H7 (cell line): ENCODE data around the gene LAMB4. TPM values are rescaled to one million over a fixed set of nuclear protein-coding genes. Genes with fewer than 3 reads are reported as not detected.

Source experiments
- DNase-seq: peaks from one replicate; pipeline ENCODE4 v3.0.0; 2012
- H3K27me3 ChIP-seq: 2 replicates; pipeline ENCODE4 v1.6.0; 2011; ENCODE audit warnings: mild to moderate bottlenecking, low read length; ENCODE audit not compliant: control insufficient read depth, insufficient read depth
- H3K36me3 ChIP-seq: replicated peaks from 2 replicates; pipeline ENCODE4 v1.5.1; 2011; ENCODE audit warnings: low read length; ENCODE audit not compliant: control insufficient read depth, insufficient read depth
- H3K4me3 ChIP-seq: 2 replicates; pipeline ENCODE4 v1.5.1; 2011; ENCODE audit warnings: low read depth, mild to moderate bottlenecking, control low read depth, low read length, moderate library complexity; ENCODE audit not compliant: insufficient read depth
- total RNA-seq: library from RNA; depleted of rRNA; stranded (reverse); fragments of >200 nt; shearing (Covaris generic); gene quantifications from 2 replicates; pipeline ENCODE4 v1.2.3, GENCODE V29; 2014

The LAMB4 gene
- total RNA-seq, 1 experiment from 2014 or later = not detected

DNA sequence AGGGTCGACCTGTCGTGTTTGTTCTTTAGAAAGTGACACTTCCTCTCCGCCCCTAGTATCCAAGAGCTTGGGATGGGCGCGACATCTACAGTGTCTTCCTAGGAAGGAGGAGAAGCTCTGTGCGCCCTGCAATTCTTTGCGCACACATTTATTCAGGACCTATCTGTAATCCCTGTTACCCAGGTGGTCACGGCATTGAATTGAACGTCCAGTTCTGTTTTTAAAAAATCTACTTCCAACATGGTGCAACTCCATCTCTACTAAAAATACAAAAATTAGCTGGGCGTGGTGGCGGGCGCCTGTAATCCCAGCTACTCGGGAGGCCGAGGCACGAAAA is 126.6 kb downstream of the LAMB4 start:
- H3K27me3 ChIP-seq = peaks cover 55% of the 10 kb centered on the region
- peak overlapping the region; percentile 66 for H3K4me3 ChIP-seq
- no peaks in the 10 kb centered on the region for H3K36me3 ChIP-seq
- no peak for DNase-seq

GRCh38 chr7:108002726-108003598 is 127.2 kb downstream of the LAMB4 start, which contains the start of gene LAMB1:
Gene LAMB1 (minus strand): TSS chr7:108003161. CDS start chr7:108002885, 276 bp downstream.
- no peaks in the 10 kb centered on the region for H3K36me3 ChIP-seq
- H3K4me3 ChIP-seq = peak within 1 kb of the TSS; percentile 66
- peak; percentile 94 for DNase-seq
- peaks cover 55% of the 10 kb centered on the region for H3K27me3 ChIP-seq

DNA sequence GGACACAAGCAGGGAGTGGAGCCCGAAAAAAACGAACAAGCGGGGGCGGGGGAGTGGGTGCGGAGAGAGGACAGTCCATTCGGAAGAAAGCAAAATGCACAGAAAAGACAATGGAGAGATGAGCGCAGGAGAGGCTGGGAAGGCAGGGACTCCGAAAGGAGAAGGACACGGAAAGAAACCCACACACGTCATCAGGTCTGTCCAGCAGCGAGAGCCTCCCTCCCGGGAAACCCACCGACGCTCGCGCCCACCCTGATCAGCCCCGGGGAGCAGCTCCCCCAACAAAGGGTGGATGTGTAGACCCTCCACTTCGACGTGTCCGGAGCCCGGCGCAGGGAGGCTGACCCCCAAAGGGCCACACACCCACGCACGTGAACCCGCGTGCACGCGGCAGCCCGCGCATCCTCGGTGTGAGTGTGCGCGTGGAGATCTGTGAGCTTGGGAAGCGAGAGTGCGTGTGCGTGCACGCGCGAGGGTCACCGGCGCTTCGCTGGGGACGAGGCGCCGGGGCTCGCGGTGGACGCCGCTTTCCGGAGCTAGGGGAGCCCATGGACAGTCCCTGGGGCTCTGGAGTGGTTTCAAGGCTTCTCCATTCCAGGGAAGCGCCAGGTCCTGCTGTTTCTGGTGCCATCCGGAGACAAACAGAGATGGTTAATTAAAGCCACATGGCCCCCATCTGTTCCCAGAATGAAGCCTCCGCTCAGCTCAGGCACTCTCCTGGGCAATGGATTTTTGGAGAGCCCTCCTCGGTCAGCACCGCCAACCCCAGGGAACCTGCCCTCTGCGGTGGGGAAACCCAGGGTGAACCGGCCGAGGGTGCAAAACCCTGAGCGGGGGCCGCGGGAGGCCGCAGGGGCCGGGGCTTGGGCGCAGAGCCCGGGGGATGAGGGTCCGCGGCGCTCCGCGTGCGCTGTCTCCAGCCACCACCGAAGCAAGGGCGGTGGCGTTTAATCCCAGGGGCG is 128.1 kb downstream of the LAMB4 start:
- no peaks in the 10 kb centered on the region; the same call in 1 of the 2 replicates for H3K36me3 ChIP-seq
- DNase-seq = peak; percentile 78
- peak overlapping the region; percentile 66 for H3K4me3 ChIP-seq
- peaks cover 55% of the 10 kb centered on the region for H3K27me3 ChIP-seq

- DNase-seq = peak; percentile 78
- Histone ChIP-seq H3K4me3 (peak overlapping the region; percentile 66), H3K36me3 (no peaks in the 10 kb centered on the region; the same call in 1 of the 2 replicates), H3K27me3 (peaks cover 47% of the 10 kb centered on the region)
These were observed 129.0 kb downstream of the LAMB4 start for GRCh38 chr7:108000875-108001763.

GRCh38 chr7:107999779-108000560 is 130.2 kb downstream of the LAMB4 start:
- H3K27me3 ChIP-seq = peaks cover 38% of the 10 kb centered on the region
- no peaks in the 10 kb centered on the region; the same call in 1 of the 2 replicates for H3K36me3 ChIP-seq
- H3K4me3 ChIP-seq = no peak overlapping the region
- DNase-seq = no peak

- no peak for DNase-seq
- Histone ChIP-seq H3K27me3 (peaks cover 27% of the 10 kb centered on the region), H3K36me3 (no peaks in the 10 kb centered on the region; the same call in none of the 2 replicates), H3K4me3 (no peak overlapping the region)
These were observed 131.3 kb downstream of the LAMB4 start for GRCh38 chr7:107998660-107999480.

DNA sequence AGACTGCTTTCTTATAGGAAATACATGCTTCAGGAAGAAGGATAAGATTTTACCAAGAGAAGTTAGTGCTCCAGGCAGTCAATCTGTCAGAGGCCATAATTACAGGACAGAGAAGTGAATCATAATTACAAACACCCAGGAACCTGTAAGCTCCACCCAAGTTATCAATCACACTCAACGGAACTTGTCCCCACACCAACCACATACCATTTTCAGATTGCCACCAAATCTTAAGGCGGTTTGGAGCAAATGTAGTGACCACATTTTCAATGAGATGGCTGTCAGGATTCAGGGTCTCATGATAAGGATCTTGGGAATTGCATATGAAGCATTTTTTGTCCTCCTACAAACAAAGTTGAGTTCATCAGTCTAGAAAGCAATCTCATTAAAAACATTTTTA is 132.0 kb downstream of the LAMB4 start:
- peaks cover 20% of the 10 kb centered on the region for H3K27me3 ChIP-seq
- no peak overlapping the region for H3K4me3 ChIP-seq
- DNase-seq = no peak
- H3K36me3 ChIP-seq = no peaks in the 10 kb centered on the region; the same call in none of the 2 replicates

GRCh38 chr7:107996072-107996882 is 133.9 kb downstream of the LAMB4 start:
- H3K36me3 ChIP-seq = no peaks in the 10 kb centered on the region; the same call in none of the 2 replicates
- H3K27me3 ChIP-seq = peaks cover 4% of the 10 kb centered on the region; the same call in 1 of the 2 replicates
- H3K4me3 ChIP-seq = no peak overlapping the region
- no peak for DNase-seq

DNA sequence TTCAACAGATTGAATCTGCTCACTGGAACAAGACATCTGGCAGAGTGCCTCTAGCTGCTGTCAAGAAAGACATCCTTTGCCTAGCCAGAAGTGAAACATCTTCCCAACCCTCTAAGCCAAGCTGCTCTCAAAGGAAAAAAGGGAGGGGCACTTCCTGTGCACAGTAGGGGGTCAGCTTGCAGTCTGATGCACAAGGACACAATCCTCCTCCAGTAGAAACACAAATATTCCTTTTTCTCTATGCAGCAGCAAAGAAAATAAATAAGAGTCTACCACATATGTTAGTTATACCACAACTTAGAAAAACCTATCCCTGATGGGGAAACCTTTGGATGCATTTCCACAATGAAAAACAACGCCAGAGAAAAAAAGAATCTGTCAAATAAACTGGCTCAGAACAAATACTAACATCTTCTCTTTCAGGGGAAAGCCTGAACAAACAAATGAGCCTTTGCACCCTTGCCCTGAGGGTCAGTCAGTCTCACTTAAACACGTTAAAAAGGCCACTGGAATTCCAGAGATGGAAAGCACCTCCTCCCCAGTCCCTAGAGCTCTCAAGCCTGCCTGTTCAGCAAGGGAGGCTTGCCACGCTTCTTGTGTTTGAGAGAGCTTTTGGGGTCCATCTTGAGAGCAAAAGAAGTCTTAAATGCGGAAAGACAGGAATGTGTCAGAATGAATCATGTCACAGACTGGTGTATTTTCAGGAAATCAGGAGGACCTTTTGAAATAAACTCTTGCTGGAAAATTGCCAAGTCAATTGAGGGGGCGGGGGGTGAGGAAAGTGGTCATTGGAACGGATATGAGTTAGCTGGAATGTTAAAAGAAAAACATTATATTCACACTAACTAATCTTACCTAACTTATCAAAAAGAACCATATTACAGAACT is 134.7 kb downstream of the LAMB4 start:
- H3K36me3 ChIP-seq = no peaks in the 10 kb centered on the region; the same call in none of the 2 replicates

GRCh38 chr7:107994421-107995030 is 135.6 kb downstream of the LAMB4 start:
- Histone ChIP-seq H3K4me3 (no peak overlapping the region), H3K36me3 (no peaks in the 10 kb centered on the region; the same call in none of the 2 replicates), H3K27me3 (no peaks in the 10 kb centered on the region)
- DNase-seq = no peak

More for the DNA sequence above, 134.7 kb downstream of the LAMB4 start:
- H3K4me3 ChIP-seq = no peak overlapping the region
- peak; percentile 52 for DNase-seq
- H3K27me3 ChIP-seq = no peaks in the 10 kb centered on the region

GRCh38 chr7:107993891-107994291 is 136.3 kb downstream of the LAMB4 start:
- Histone ChIP-seq H3K4me3 (no peak overlapping the region), H3K36me3 (no peaks in the 10 kb centered on the region; the same call in none of the 2 replicates)
- no peak for DNase-seq

More at GRCh38 chr7:107993891-107994291, 136.3 kb downstream of the LAMB4 start:
- no peaks in the 10 kb centered on the region for H3K27me3 ChIP-seq
